Motor neuron (in vitro differentiated cells): Measurements from ENCODE around the gene OR52B4. TPM values are rescaled to one million over a fixed set of nuclear protein-coding genes. Genes with fewer than 3 reads are reported as not detected.
"Not testable (repeated sequence)": the region's sequence is repeated elsewhere in the genome, so short reads cannot be mapped to it uniquely, and the experiment has no call there.

Experiments used
- ATAC-seq, 8 experiments: fragments of 200-7000 bp; cut with Tn5 transposase; replicated peaks in 6 of 8; 2 replicates each; pipeline ENCODE4 v1.8.0; 2021; ENCODE audit warnings: mild to moderate bottlenecking in 8 of 8, moderate library complexity in 8 of 8
- H3K27ac ChIP-seq, 2 donors: fragments of 250-450 bp; sonication (Bioruptor Pico); 2 replicates each; pipeline ENCODE4 v1.9.0; 2021; ENCODE audit warnings: antibody characterized with exemption in 2 of 2, mild to moderate bottlenecking in 2 of 2, moderate library complexity in 1 of 2
- H3K4me1 ChIP-seq, 2 donors: fragments of 250-450 bp; sonication (Bioruptor Pico); replicated peaks in 1 of 2; 2 replicates each; pipeline ENCODE4 v1.6.1; 2021; ENCODE audit warnings: antibody characterized with exemption in 2 of 2, mild to moderate bottlenecking in 2 of 2, moderate library complexity in 1 of 2
- H3K4me3 ChIP-seq, 5 donors: fragments of 250-450 bp; sonication (Bioruptor Pico); 2 replicates each; pipeline ENCODE4 v1.9.0; 2021; ENCODE audit warnings: antibody characterized with exemption in 5 of 5, mild to moderate bottlenecking in 5 of 5, moderate library complexity in 4 of 5
- WGBS, 10 experiments: fragments of 450-650 bp; shearing (Covaris generic); methylation state at CpG; one replicate each; pipeline ENCODE4 v1.0.0; 2022; 5-methylcytosine and 5-hydroxymethylcytosine counted together
- in situ Hi-C, 9 experiments: fragments of 400-800 bp; cut with MboI; loops; one replicate each; pipeline ENCODE4 v1.15.0; 2021; ENCODE audit warnings: low sequenced_read_pairs in 9 of 9, low pct_unique_long_range_greater_than_20kb in 2 of 9; ENCODE audit not compliant: unreplicated experiment in 9 of 9
- total RNA-seq, 8 experiments: library from RNA; unstranded; fragments of 300-600 nt; gene quantifications; 2 replicates each; pipeline versions ENCODE4 v1.2.3 to v1.2.4, GENCODE V29; 2022

OR52B4 gene
- total RNA-seq, 8 experiments from 2014 or later, result 0.62 TPM; not detected in 7

DNA sequence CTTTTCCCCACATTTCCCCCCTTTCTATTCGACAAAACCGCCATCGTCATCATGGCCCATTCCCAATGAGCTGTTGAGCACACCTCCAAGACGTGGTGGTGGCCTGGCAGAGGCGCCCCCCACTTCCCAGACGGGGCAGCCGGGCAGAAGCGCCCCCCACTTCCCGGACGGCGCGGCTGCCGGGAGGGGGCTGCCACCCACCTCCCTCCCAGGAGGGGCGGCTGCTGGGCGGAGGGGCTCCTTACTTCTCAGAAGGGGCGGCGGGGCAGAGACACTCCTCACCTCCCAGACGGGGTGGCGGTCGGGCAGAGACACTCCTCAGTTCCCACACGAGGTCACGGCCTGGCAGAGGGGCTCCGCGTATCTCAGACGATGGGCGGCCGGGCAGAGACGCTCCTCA is 33.8 kb downstream of the OR52B4 start:
- H3K27ac ChIP-seq, ATAC-seq, in situ Hi-C loops, H3K4me3 ChIP-seq, H3K4me1 ChIP-seq: not testable (repeated sequence)
- no CpG with 5 or more reads among the region's 28 CpGs for WGBS, 10 experiments

Other genes starting within 250 kb of the OR52B4 start
- gene TRIM21, start 25.3 kb upstream of the OR52B4 start, total RNA-seq, result 10 to 100 TPM in 4 of 8 experiments, 1 to 10 TPM in 4; 1.8 to 41.9 (median 7.4) TPM
- gene OR52K2, start 80.9 kb upstream of the OR52B4 start, total RNA-seq, result 1 to 10 TPM in 1 of 8 experiments, under 1 TPM in 3, not detected in 4; 0.17 to 1.1 (median 0.57) TPM
- 1 to 10 TPM in 1 of 8 experiments, under 1 TPM in 5, not detected in 2; 0.08 to 1.6 (median 0.19) TPM for gene OR52K1, start 114.3 kb upstream of the OR52B4 start, total RNA-seq
- under 1 TPM in 3 of 8 experiments, not detected in 5; 0.36 to 0.66 (median 0.52) TPM for gene OR52M1, start 176.8 kb upstream of the OR52B4 start, total RNA-seq
- gene OR52I2, start 213.4 kb upstream of the OR52B4 start, total RNA-seq, result under 1 TPM; 0.05 to 0.52 (median 0.14) TPM
- under 1 TPM; 0.16 to 0.94 (median 0.40) TPM for gene OR52I1, start 225.7 kb upstream of the OR52B4 start, total RNA-seq
- gene TRIM68, start 239.8 kb upstream of the OR52B4 start, total RNA-seq, result 10 to 100 TPM in 4 of 8 experiments, 1 to 10 TPM in 4; 7.9 to 16.6 (median 10.1) TPM